ENCODE results near the gene DOCK4. TPM values are rescaled to one million over a fixed set of nuclear protein-coding genes. Genes with fewer than 3 reads are reported as not detected.

The DOCK4 gene
- polyA plus RNA-seq, 1 donor (not counting 4 experiments of a cell fraction or from before 2014, with no cell fraction given) = 13.9 TPM

- dilution Hi-C loops (cut with MboI; ENCODE audit: extremely low pct_ligation_motif_present, low sequenced_read_pairs) = no loop called here
- DNase-seq (ENCODE audit: low read depth, low spot score) (no peak), FAIRE-seq (no peak)
- TF ChIP-seq CTCF (optimal IDR thresholded peaks at IDR 0.05 in 1 of 3, IDR thresholded peaks at IDR 0.05 in 1 of 3, conservative IDR thresholded peaks at IDR 0.05 in 1 of 3; ENCODE audit: extremely low read depth in 1 of 3, insufficient read depth in 2 of 3, low read length in 3 of 3) = no peak
- TF ChIP-seq EZH2 (IDR thresholded peaks at IDR 0.05; ENCODE audit: low read length) = no peak
- H3K27ac ChIP-seq (ENCODE audit: control insufficient read depth, insufficient read depth, low read length) = peak overlapping the region; percentile 60
- no peaks in the 10 kb centered on the region for H3K36me3 ChIP-seq (ENCODE audit: control insufficient read depth in 2 of 2, extremely low read depth in 1 of 2, insufficient read depth in 2 of 2, low read length in 2 of 2)
- no peaks in the 10 kb centered on the region for H4K20me1 ChIP-seq (ENCODE audit: control insufficient read depth, extremely low read depth, insufficient read depth, low read length)
- H3K4me1 ChIP-seq (ENCODE audit: control insufficient read depth, extremely low read depth, insufficient read depth, low read length) = peaks cover 35% of the 10 kb centered on the region
- no peaks in the 10 kb centered on the region for H3K27me3 ChIP-seq (ENCODE audit: control insufficient read depth, extremely low read depth, insufficient read depth, low read length)
- H3K4me2 ChIP-seq (ENCODE audit: control insufficient read depth, extremely low read depth, insufficient read depth, low read depth, low read length) = peak overlapping the region; percentile 80
- H3K79me2 ChIP-seq (ENCODE audit: control insufficient read depth, insufficient read depth, low read length) = peaks cover 85% of the 10 kb centered on the region
- no peaks in the 10 kb centered on the region for H3K9me3 ChIP-seq (ENCODE audit: control insufficient read depth, low read depth, low read length)
- peak overlapping the region; percentile 84 for H3K9ac ChIP-seq (ENCODE audit: control insufficient read depth, extremely low read depth, insufficient read depth, low read length)
- H3K4me3 ChIP-seq (ENCODE audit: control insufficient read depth in 2 of 3, extremely low read depth in 1 of 3, insufficient read depth in 2 of 3, low read depth in 1 of 3, low read length in 3 of 3) = peak overlapping the region in 2 of 3 experiments; percentile 74 to 88
- H3K9me1 ChIP-seq (ENCODE audit: control insufficient read depth, extremely low read depth, insufficient read depth, low read length) = no peaks in the 10 kb centered on the region
- H2AFZ ChIP-seq (ENCODE audit: control insufficient read depth, low read length) = no peak overlapping the region
Measured at GRCh38 chr7:112203365-112203739, 2.8 kb downstream of the DOCK4 start.

DNA sequence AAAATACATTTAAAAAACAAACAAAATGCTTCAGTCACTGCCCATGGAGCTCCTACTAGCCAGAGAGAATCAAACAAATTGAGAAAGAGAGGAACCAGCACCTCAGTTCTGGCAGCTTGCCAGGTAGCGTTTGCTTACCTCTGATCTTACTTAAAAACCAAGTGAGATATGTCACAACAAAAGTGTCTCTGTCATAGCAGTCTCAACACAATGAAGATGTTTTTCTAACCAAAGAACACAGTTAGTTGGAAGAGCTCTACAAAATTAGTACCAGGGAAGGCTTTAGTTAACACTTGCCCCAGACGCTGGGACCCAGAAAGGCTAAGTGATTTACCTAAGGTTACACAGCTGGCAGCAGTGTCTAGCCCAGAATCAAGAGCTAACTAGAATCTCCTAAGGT is 3.4 kb downstream of the DOCK4 start:
- no peaks in the 10 kb centered on the region for H3K9me1 ChIP-seq (ENCODE audit: control insufficient read depth, extremely low read depth, insufficient read depth, low read length)
- H3K79me2 ChIP-seq (ENCODE audit: control insufficient read depth, insufficient read depth, low read length) = peaks cover 88% of the 10 kb centered on the region
- no peaks in the 10 kb centered on the region for H3K36me3 ChIP-seq (ENCODE audit: control insufficient read depth in 2 of 2, extremely low read depth in 1 of 2, insufficient read depth in 2 of 2, low read length in 2 of 2)
- H3K4me2 ChIP-seq (ENCODE audit: control insufficient read depth, extremely low read depth, insufficient read depth, low read depth, low read length) = peak overlapping the region; percentile 80
- TF ChIP-seq CTCF (optimal IDR thresholded peaks at IDR 0.05 in 1 of 3, IDR thresholded peaks at IDR 0.05 in 1 of 3, conservative IDR thresholded peaks at IDR 0.05 in 1 of 3; ENCODE audit: extremely low read depth in 1 of 3, insufficient read depth in 2 of 3, low read length in 3 of 3) (no peak), EZH2 (IDR thresholded peaks at IDR 0.05; ENCODE audit: low read length) (no peak)
- H3K27me3 ChIP-seq (ENCODE audit: control insufficient read depth, extremely low read depth, insufficient read depth, low read length) = no peaks in the 10 kb centered on the region
- DNase-seq (ENCODE audit: low read depth, low spot score) = no peak
- no peak overlapping the region for H3K4me3 ChIP-seq (ENCODE audit: control insufficient read depth in 2 of 3, extremely low read depth in 1 of 3, insufficient read depth in 2 of 3, low read depth in 1 of 3, low read length in 3 of 3)
- no peak overlapping the region for H3K27ac ChIP-seq (ENCODE audit: control insufficient read depth, insufficient read depth, low read length)
- peaks cover 35% of the 10 kb centered on the region for H3K4me1 ChIP-seq (ENCODE audit: control insufficient read depth, extremely low read depth, insufficient read depth, low read length)
- H4K20me1 ChIP-seq (ENCODE audit: control insufficient read depth, extremely low read depth, insufficient read depth, low read length) = no peaks in the 10 kb centered on the region
- no peak for FAIRE-seq
- H3K9ac ChIP-seq (ENCODE audit: control insufficient read depth, extremely low read depth, insufficient read depth, low read length) = no peak overlapping the region
- no peak overlapping the region for H2AFZ ChIP-seq (ENCODE audit: control insufficient read depth, low read length)
- dilution Hi-C loops (cut with MboI; ENCODE audit: extremely low pct_ligation_motif_present, low sequenced_read_pairs) = no loop called here
- no peaks in the 10 kb centered on the region for H3K9me3 ChIP-seq (ENCODE audit: control insufficient read depth, low read depth, low read length)
